Measurements from ENCODE around the gene FOXL2NB. TPM values are rescaled to one million over a fixed set of nuclear protein-coding genes. Genes with fewer than 3 reads are reported as not detected.

Gene FOXL2NB
- total and polyA plus RNA-seq, 4 donors = not detected

DNA sequence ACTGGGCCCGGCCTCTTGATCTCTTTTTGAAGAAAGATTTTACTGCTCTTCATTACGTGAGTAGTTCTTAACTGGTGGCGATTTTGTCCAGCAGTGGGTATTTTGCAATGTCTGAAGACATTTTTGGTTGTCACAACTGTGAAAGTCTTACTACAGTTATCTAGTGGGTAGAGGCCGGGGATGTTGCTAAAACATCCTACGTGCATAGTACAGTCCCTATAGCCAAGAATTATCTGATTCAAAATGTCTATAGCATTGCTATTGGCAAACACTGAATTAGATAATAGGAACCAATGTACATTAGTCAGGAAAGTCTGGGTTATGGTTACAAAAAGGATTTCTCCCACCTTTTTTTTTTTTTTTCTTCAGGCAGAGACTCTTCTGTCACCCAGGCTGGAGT is 38.2 kb upstream of the FOXL2NB start:
- no peaks in the 10 kb centered on the region for H3K36me3 ChIP-seq (ENCODE audit: control insufficient read depth in 4 of 4, insufficient read depth in 4 of 4, low read length in 4 of 4)
- no peak overlapping the region for H3K27ac ChIP-seq (ENCODE audit: low read depth in 1 of 2, low read length in 1 of 2)
- H3K9me3 ChIP-seq (ENCODE audit: control insufficient read depth in 4 of 4, insufficient read depth in 3 of 4, low read length in 3 of 4) = no peaks in the 10 kb centered on the region
- no peak for TF ChIP-seq CTCF (IDR thresholded peaks at IDR 0.05; ENCODE audit: control extremely low read depth, extremely low read depth)
- H3K4me1 ChIP-seq (ENCODE audit: control insufficient read depth in 5 of 5, insufficient read depth in 5 of 5, low read length in 5 of 5) = no peaks in the 10 kb centered on the region
- ATAC-seq (ENCODE audit: insufficient read depth, low FRiP score) (no peak), DNase-seq (no peak)
- 42 to 79% methylated on average over 5 of the region's 5 CpGs for WGBS, 2 donors
- no peaks in the 10 kb centered on the region for H3K27me3 ChIP-seq (ENCODE audit: control insufficient read depth in 3 of 3, insufficient read depth in 3 of 3, low read length in 2 of 3)
- H3K9ac ChIP-seq (ENCODE audit: insufficient read depth in 1 of 2, low read length in 2 of 2) = no peak overlapping the region
- no peak overlapping the region for H3K4me3 ChIP-seq

DNA sequence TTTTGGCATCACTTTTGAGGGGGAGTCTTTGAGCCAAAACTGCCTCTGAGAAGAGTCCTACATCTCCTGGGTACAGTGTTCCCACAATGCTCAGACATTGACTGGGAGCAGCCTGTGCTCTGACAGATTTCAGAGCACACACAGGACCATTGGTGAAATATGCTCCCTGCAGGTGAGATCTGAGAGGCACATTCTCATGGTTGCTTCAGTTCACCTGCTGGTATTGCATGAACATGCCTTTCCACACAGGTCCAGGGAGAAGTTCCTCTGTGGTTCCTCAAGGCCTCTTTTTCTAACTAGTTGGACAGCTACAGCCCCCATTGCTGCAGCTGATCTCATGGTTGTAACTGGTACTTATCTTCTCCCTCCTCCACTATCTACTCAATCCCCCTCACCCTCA is 37.1 kb upstream of the FOXL2NB start:
- H3K9me3 ChIP-seq (ENCODE audit: control insufficient read depth in 4 of 4, insufficient read depth in 3 of 4, low read length in 3 of 4) = no peaks in the 10 kb centered on the region
- H3K4me1 ChIP-seq (ENCODE audit: control insufficient read depth in 5 of 5, insufficient read depth in 5 of 5, low read length in 5 of 5) = peaks cover 0 to 3% (median 2%) of the 10 kb centered on the region in 5 donors
- H3K36me3 ChIP-seq (ENCODE audit: control insufficient read depth in 4 of 4, insufficient read depth in 4 of 4, low read length in 4 of 4) = no peaks in the 10 kb centered on the region
- DNase-seq = no peak
- H3K9ac ChIP-seq (ENCODE audit: insufficient read depth in 1 of 2, low read length in 2 of 2) = no peak overlapping the region
- no peaks in the 10 kb centered on the region for H3K27me3 ChIP-seq (ENCODE audit: control insufficient read depth in 3 of 3, insufficient read depth in 3 of 3, low read length in 2 of 3)
- no peak overlapping the region for H3K4me3 ChIP-seq
- H3K27ac ChIP-seq (ENCODE audit: low read depth in 1 of 2, low read length in 1 of 2) = no peak overlapping the region
- TF ChIP-seq CTCF (IDR thresholded peaks at IDR 0.05; ENCODE audit: control extremely low read depth, extremely low read depth) = no peak
- ATAC-seq (ENCODE audit: insufficient read depth, low FRiP score) = no peak

- H3K27ac ChIP-seq (ENCODE audit: low read depth in 1 of 2, low read length in 1 of 2) = no peak overlapping the region
- 96 to 100% methylated on average over 1 of the region's 1 CpG for WGBS, 2 donors
- DNase-seq = no peak
- no peak overlapping the region for H3K9ac ChIP-seq (ENCODE audit: insufficient read depth in 1 of 2, low read length in 2 of 2)
- no peak for TF ChIP-seq CTCF (IDR thresholded peaks at IDR 0.05; ENCODE audit: control extremely low read depth, extremely low read depth)
- H3K9me3 ChIP-seq (ENCODE audit: control insufficient read depth in 4 of 4, insufficient read depth in 3 of 4, low read length in 3 of 4) = no peaks in the 10 kb centered on the region
- ATAC-seq (ENCODE audit: insufficient read depth, low FRiP score) = no peak
- no peak overlapping the region for H3K4me3 ChIP-seq
- peaks cover 0 to 5% (median 3%) of the 10 kb centered on the region in 5 donors for H3K4me1 ChIP-seq (ENCODE audit: control insufficient read depth in 5 of 5, insufficient read depth in 5 of 5, low read length in 5 of 5)
- H3K27me3 ChIP-seq (ENCODE audit: control insufficient read depth in 3 of 3, insufficient read depth in 3 of 3, low read length in 2 of 3) = no peaks in the 10 kb centered on the region
- H3K36me3 ChIP-seq (ENCODE audit: control insufficient read depth in 4 of 4, insufficient read depth in 4 of 4, low read length in 4 of 4) = no peaks in the 10 kb centered on the region
Measured at GRCh38 chr3:138911621-138912020, 35.4 kb upstream of the FOXL2NB start.

GRCh38 chr3:138912237-138912636 is 34.8 kb upstream of the FOXL2NB start:
- ATAC-seq (ENCODE audit: insufficient read depth, low FRiP score) = no peak
- DNase-seq = no peak
- Histone ChIP-seq H3K9ac (ENCODE audit: insufficient read depth in 1 of 2, low read length in 2 of 2) (no peak overlapping the region), H3K27ac (ENCODE audit: low read depth in 1 of 2, low read length in 1 of 2) (no peak overlapping the region), H3K27me3 (ENCODE audit: control insufficient read depth in 3 of 3, insufficient read depth in 3 of 3, low read length in 2 of 3) (no peaks in the 10 kb centered on the region), H3K4me3 (no peak overlapping the region), H3K36me3 (ENCODE audit: control insufficient read depth in 4 of 4, insufficient read depth in 4 of 4, low read length in 4 of 4) (no peaks in the 10 kb centered on the region), H3K4me1 (ENCODE audit: control insufficient read depth in 5 of 5, insufficient read depth in 5 of 5, low read length in 5 of 5) (peaks cover 0 to 5% (median 3%) of the 10 kb centered on the region in 5 donors), H3K9me3 (ENCODE audit: control insufficient read depth in 4 of 4, insufficient read depth in 3 of 4, low read length in 3 of 4) (no peaks in the 10 kb centered on the region)
- WGBS, 2 donors = 95 to 98% methylated on average over 4 of the region's 4 CpGs
- no peak for TF ChIP-seq CTCF (IDR thresholded peaks at IDR 0.05; ENCODE audit: control extremely low read depth, extremely low read depth)
